H1 (cell line): ENCODE measurements around the gene FOXN3. TPM values are rescaled to one million over a fixed set of nuclear protein-coding genes. Genes with fewer than 3 reads are reported as not detected.

Experiments
- BCL11A ChIP-seq, 2 experiments: IDR thresholded peaks; one replicate each; pipeline ENCODE4 v1.6.1; 2011; ENCODE audit warnings: low read depth in 2 of 2, low read length in 2 of 2, mild to moderate bottlenecking in 2 of 2
- CHD7 ChIP-seq: fragments of 300-600 bp; sonication (generic); IDR thresholded peaks from 2 replicates; pipeline ENCODE4 v1.7.1; 2012; ENCODE audit warnings: low read length, moderate library complexity, mild to moderate bottlenecking, inconsistent platforms; ENCODE audit not compliant: insufficient replicate concordance
- GTF2F1 ChIP-seq: IDR thresholded peaks from 2 replicates; pipeline ENCODE4 v1.6.1; 2012; ENCODE audit warnings: low read depth, low read length, improper control_type of control experiment, borderline replicate concordance
- POLR2AphosphoS5 ChIP-seq: IDR thresholded peaks from 2 replicates; pipeline ENCODE4 v1.6.1; 2011; ENCODE audit warnings: low read depth, low read length
- SAP30 ChIP-seq: fragments of 300-600 bp; sonication (generic); IDR thresholded peaks from 2 replicates; pipeline ENCODE4 v1.7.1; 2012; ENCODE audit warnings: low read length, moderate library complexity, mild to moderate bottlenecking, inconsistent platforms; ENCODE audit not compliant: insufficient read depth, insufficient replicate concordance
- SP4 ChIP-seq: IDR thresholded peaks from 2 replicates; pipeline ENCODE4 v1.6.1; 2012; ENCODE audit warnings: low read length, inconsistent platforms
- TAF7 ChIP-seq: optimal IDR thresholded peaks from 2 replicates; pipeline ENCODE3; 2011; ENCODE audit warnings: low read depth, mild to moderate bottlenecking, inconsistent platforms, low read length, moderate library complexity, borderline replicate concordance
- TEAD4 ChIP-seq: IDR thresholded peaks from 2 replicates; pipeline ENCODE4 v1.6.1; 2012; ENCODE audit warnings: low read depth, low read length, inconsistent platforms, mixed read lengths
- YY1 ChIP-seq: IDR thresholded peaks from 2 replicates; pipeline ENCODE4 v1.6.1; 2011; ENCODE audit warnings: low read depth, mild to moderate bottlenecking, low read length
- polyA plus RNA-seq, 7 experiments: library from polyadenylated mRNA; depleted of rRNA in 3 of 7; stranded (reverse) in 5 of 7; unstranded in 2 of 7; fragments of >200 nt in 5 of 7; fragments of 200-250 nt in 2 of 7; gene quantifications; 1 replicate in 5 of 7; 2 replicates in 1 of 7; 4 replicates in 1 of 7; pipeline versions ENCODE4 v1.2.1 to v1.2.3, GENCODE V29; 2011 to 2013; ENCODE audit warnings: missing spikeins in 2 of 7, mixed read lengths in 2 of 7
- total RNA-seq: library from RNA; stranded (reverse); fragmentation: NEBNext Ultra II Directional; extraction: Animal tissue kit (Norgen Biotek cat#: 25700); gene quantifications from 2 replicates; pipeline ENCODE4 v1.2.1, GENCODE V29; 2021
- TF ChIP-seq, protein P1 (sequence below): IDR thresholded peaks from 2 replicates; pipeline ENCODE4 v1.6.1; 2011; ENCODE audit warnings: low read depth, mild to moderate bottlenecking, low read length; ENCODE audit not compliant: insufficient read depth

The FOXN3 gene
- total and polyA plus RNA-seq, 2 of the 8 experiments (the other 6 are each of a cell fraction or from before 2014, with no cell fraction given), result 52.6 to 178 TPM

GRCh38 chr14:89308232-89308959, 108.6 kb downstream of the FOXN3 start (continued):
- TF ChIP-seq GTF2F1 (no peak), TEAD4 (no peak), POLR2AphosphoS5 (peak; percentile 15; the same call in 1 of the 2 replicates), TAF7 (no peak), YY1 (no peak), CHD7 (no peak), SAP30 (no peak), BCL11A (IDR thresholded peaks at IDR 0.05; ENCODE audit: low read depth in 2 of 2, low read length in 2 of 2) (no peak), SP4 (no peak)
- TF ChIP-seq, protein P1, sequence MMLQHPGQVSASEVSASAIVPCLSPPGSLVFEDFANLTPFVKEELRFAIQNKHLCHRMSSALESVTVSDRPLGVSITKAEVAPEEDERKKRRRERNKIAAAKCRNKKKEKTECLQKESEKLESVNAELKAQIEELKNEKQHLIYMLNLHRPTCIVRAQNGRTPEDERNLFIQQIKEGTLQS, result no peak
